Caco-2 (cell line): Measurements from ENCODE around the gene BDKRB1. TPM values are rescaled to one million over a fixed set of nuclear protein-coding genes. Genes with fewer than 3 reads are reported as not detected.
A peak's percentile ranks its signal among the peaks of the same experiment; 100 is the strongest.

Experiments
- Bru-seq: library from RNA; stranded (reverse); fragments of 400-500 nt; gene quantifications from one replicate; lab custom pipeline; 2021; lab: Mats Ljungman, UMichigan
- BruChase-seq, 2 experiments: library from RNA; stranded (reverse); fragments of 400-500 nt; gene quantifications; one replicate each; lab custom pipeline; 2021; lab: Mats Ljungman, UMichigan
- BruUV-seq: library from RNA; stranded (reverse); fragments of 400-500 nt; replicated peaks from 2 replicates; lab custom pipeline; 2021; lab: Mats Ljungman, UMichigan
- CTCF ChIA-PET: fragments of 300-600 bp; sonication (Branson Sonifier 250); formaldehyde crosslinking; loops from one replicate; lab custom pipeline; 2022; ENCODE audit warnings: antibody characterized with exemption; lab: Charles Lee
- POLR2A ChIA-PET: fragments of 300-600 bp; sonication (Branson Sonifier 250); formaldehyde crosslinking; loops from one replicate; lab custom pipeline; 2022; ENCODE audit warnings: antibody characterized with exemption; lab: Charles Lee
- DNase-seq, 2 experiments: peaks; one replicate each; pipeline versions ENCODE4 v3.0.0 to v3.0.0-alpha.2; 2020 to 2022
- H3K27me3 ChIP-seq: replicated peaks from 2 replicates; pipeline ENCODE4 v1.6.0; 2011; ENCODE audit warnings: low read length; ENCODE audit not compliant: control insufficient read depth, insufficient read depth
- H3K36me3 ChIP-seq: 2 replicates; pipeline ENCODE4 v1.5.1; 2011; ENCODE audit warnings: low read length; ENCODE audit not compliant: control insufficient read depth, insufficient read depth
- H3K4me1 ChIP-seq: fragments of 250-450 bp; sonication (Bioruptor Pico); 2 replicates; pipeline ENCODE4 v1.5.1; 2020; ENCODE audit warnings: mild to moderate bottlenecking
- H3K4me3 ChIP-seq: 2 replicates; pipeline ENCODE4 v1.5.1; 2011; ENCODE audit warnings: low read depth, mild to moderate bottlenecking, control low read depth, low read length
- H3K9me3 ChIP-seq: fragments of 250-450 bp; sonication (Bioruptor Pico); 2 replicates; pipeline ENCODE4 v1.5.1; 2020; ENCODE audit warnings: mild to moderate bottlenecking, moderate library complexity
- H3K27ac Mint-ChIP-seq: one replicate; pipeline ENCODE4 v1.8.0; 2022; ENCODE audit warnings: mixed read lengths; ENCODE audit not compliant: unreplicated experiment
- H3K27me3 Mint-ChIP-seq: one replicate; pipeline ENCODE4 v1.8.0; 2022; ENCODE audit warnings: mixed read lengths; ENCODE audit not compliant: insufficient read depth, unreplicated experiment
- H3K36me3 Mint-ChIP-seq: one replicate; pipeline ENCODE4 v1.8.0; 2022; ENCODE audit warnings: mild to moderate bottlenecking, mixed read lengths; ENCODE audit not compliant: insufficient read depth, unreplicated experiment
- H3K4me1 Mint-ChIP-seq: one replicate; pipeline ENCODE4 v1.8.0; 2022; ENCODE audit warnings: low read depth, mixed read lengths; ENCODE audit not compliant: unreplicated experiment
- H3K4me3 Mint-ChIP-seq: one replicate; pipeline ENCODE4 v1.8.0; 2022; ENCODE audit warnings: mild to moderate bottlenecking, moderate library complexity, mixed read lengths; ENCODE audit not compliant: unreplicated experiment
- H3K9me3 Mint-ChIP-seq: one replicate; pipeline ENCODE4 v1.8.0; 2022; ENCODE audit warnings: mixed read lengths; ENCODE audit not compliant: unreplicated experiment
- CTCF ChIP-seq, 2 experiments: fragments of 200-600 bp in 1 of 2; IDR thresholded peaks; 1 replicate in 1 of 2; 2 replicates in 1 of 2; pipeline versions ENCODE4 v1.5.1 to v1.8.0; 2011 to 2022; ENCODE audit warnings: antibody characterized with exemption in 1 of 2, control low read depth in 1 of 2, inconsistent platforms in 1 of 2, low read depth in 1 of 2, low read length in 1 of 2, mild to moderate bottlenecking in 1 of 2, moderate library complexity in 1 of 2; ENCODE audit not compliant: insufficient read depth in 1 of 2, severe bottlenecking in 1 of 2, unreplicated experiment in 1 of 2
- intact Hi-C: fragments of 100-400 bp; cut with micrococcal nuclease; formaldehyde crosslinking; loops from one replicate; pipeline ENCODE4 v1.10.0; 2022; ENCODE audit not compliant: unreplicated experiment
- long read RNA-seq: library from polyadenylated mRNA; stranded (forward); transcript quantifications from one replicate; pipeline ENCODE4 v2.0.0, GENCODE V29; 2022
- total RNA-seq: library from RNA; stranded (reverse); gene quantifications from 2 replicates; pipeline ENCODE4 v1.2.3, GENCODE V29; 2022

BDKRB1 gene
- total RNA-seq (0.18 TPM in 1 of 2 replicates, not detected in the other), Bru-seq, nascent RNA (not detected), BruChase-seq, experiment 1, labeled RNA remaining after a 2-hour chase (percentile 21 among the genes with signal in this experiment), BruChase-seq, experiment 2, labeled RNA remaining after a 6-hour chase (percentile 14 among the genes with signal in this experiment)
- long read RNA-seq = 0 reads

GRCh38 chr14:96255501-96256366, at the start of gene BDKRB1:
TSS of gene BDKRB1 (plus strand) at chr14:96256210. CDS start at chr14:96263683, 7,473 bp downstream.
- POLR2A ChIA-PET = no interaction called here
- H3K4me1 Mint-ChIP-seq = peaks cover 25% of the 10 kb centered on the region
- BruUV-seq = no TSS peak

GRCh38 chr14:96206461-96206860, 49.5 kb upstream of the BDKRB1 start:
- Histone ChIP-seq H3K9me3 (no peaks in the 10 kb centered on the region), H3K4me3 (no peak overlapping the region), H3K4me1 (peaks cover 14% of the 10 kb centered on the region), H3K27me3 (no peaks in the 10 kb centered on the region), H3K36me3 (no peaks in the 10 kb centered on the region)
- DNase-seq = no peak
- intact Hi-C loops = no loop called here
- H3K36me3 Mint-ChIP-seq = no peaks in the 10 kb centered on the region
- BruUV-seq = no TSS peak
- no peaks in the 10 kb centered on the region for H3K4me1 Mint-ChIP-seq
- no peak overlapping the region for H3K27ac Mint-ChIP-seq
- TF ChIP-seq CTCF (IDR thresholded peaks at IDR 0.05; ENCODE audit: insufficient read depth in 1 of 2, low read depth in 1 of 2, low read length in 1 of 2, severe bottlenecking in 1 of 2, unreplicated experiment in 1 of 2) = no peak
- no peak overlapping the region for H3K4me3 Mint-ChIP-seq
- no peaks in the 10 kb centered on the region for H3K9me3 Mint-ChIP-seq
- ChIA-PET CTCF (no interaction called here), POLR2A (no interaction called here)
- H3K27me3 Mint-ChIP-seq = no peaks in the 10 kb centered on the region

More at GRCh38 chr14:96255501-96256366, at the start of gene BDKRB1:
- Histone ChIP-seq H3K9me3 (no peaks in the 10 kb centered on the region; the same call in 1 of the 2 replicates), H3K4me1 (peaks cover 9% of the 10 kb centered on the region), H3K36me3 (no peaks in the 10 kb centered on the region), H3K27me3 (no peaks in the 10 kb centered on the region), H3K4me3 (no peak within 1 kb of the TSS)
- Mint-ChIP-seq H3K27ac (no peak within 1 kb of the TSS), H3K36me3 (no peaks in the 10 kb centered on the region), H3K9me3 (no peaks in the 10 kb centered on the region), H3K4me3 (no peak within 1 kb of the TSS), H3K27me3 (no peaks in the 10 kb centered on the region)
- DNase-seq = no peak
- intact Hi-C loops = no loop called here
- no peak for TF ChIP-seq CTCF (IDR thresholded peaks at IDR 0.05; ENCODE audit: insufficient read depth in 1 of 2, low read depth in 1 of 2, low read length in 1 of 2, severe bottlenecking in 1 of 2, unreplicated experiment in 1 of 2)
- CTCF ChIA-PET = no interaction called here

GRCh38 chr14:96207686-96208085, 48.3 kb upstream of the BDKRB1 start:
- no TSS peak for BruUV-seq
- Histone ChIP-seq H3K9me3 (no peaks in the 10 kb centered on the region), H3K4me1 (peaks cover 14% of the 10 kb centered on the region), H3K4me3 (no peak overlapping the region), H3K27me3 (no peaks in the 10 kb centered on the region), H3K36me3 (no peaks in the 10 kb centered on the region)
- no peak overlapping the region for H3K4me3 Mint-ChIP-seq
- no peaks in the 10 kb centered on the region for H3K36me3 Mint-ChIP-seq
- ChIA-PET CTCF (no interaction called here), POLR2A (no interaction called here)
- no peaks in the 10 kb centered on the region for H3K4me1 Mint-ChIP-seq
- DNase-seq = no peak
- no peak overlapping the region for H3K27ac Mint-ChIP-seq
- intact Hi-C loops = no loop called here
- peaks cover 9% of the 10 kb centered on the region for H3K9me3 Mint-ChIP-seq
- H3K27me3 Mint-ChIP-seq = no peaks in the 10 kb centered on the region
- no peak for TF ChIP-seq CTCF (IDR thresholded peaks at IDR 0.05; ENCODE audit: insufficient read depth in 1 of 2, low read depth in 1 of 2, low read length in 1 of 2, severe bottlenecking in 1 of 2, unreplicated experiment in 1 of 2)
